GM19099 (cell line): ENCODE data around the gene TAF12.

Source experiments
- POLR2A ChIP-seq: IDR thresholded peaks from 3 replicates; pipeline ENCODE4 v1.6.1; 2011; ENCODE audit warnings: low read depth; ENCODE audit not compliant: insufficient read length; ENCODE audit errors: extremely low read depth

The TAF12 gene

GRCh38 chr1:28642056-28642846 lies 616 bp downstream of the TAF12 start:
- no peak for TF ChIP-seq POLR2A

GRCh38 chr1:28640766-28641165 lies 2.1 kb downstream of the TAF12 start:
- no peak for TF ChIP-seq POLR2A

GRCh38 chr1:28632560-28632959 lies 10.3 kb downstream of the TAF12 start:
- no peak for TF ChIP-seq POLR2A

GRCh38 chr1:28631713-28632112 lies 11.2 kb downstream of the TAF12 start:
- TF ChIP-seq POLR2A, result no peak

- no peak for TF ChIP-seq POLR2A
Measured at GRCh38 chr1:28613175-28613574, 29.7 kb downstream of the TAF12 start.

GRCh38 chr1:28606771-28607170 lies 36.1 kb downstream of the TAF12 start:
- no peak for TF ChIP-seq POLR2A

GRCh38 chr1:28604962-28605361 lies 37.9 kb downstream of the TAF12 start:
- no peak for TF ChIP-seq POLR2A

- TF ChIP-seq POLR2A, result no peak
Measured at GRCh38 chr1:28604411-28604810, 38.5 kb downstream of the TAF12 start.

- no peak for TF ChIP-seq POLR2A
Measured at GRCh38 chr1:28602536-28603439, 40.1 kb downstream of the TAF12 start.

- no peak for TF ChIP-seq POLR2A
Measured at GRCh38 chr1:28601696-28602095, 41.2 kb downstream of the TAF12 start.

GRCh38 chr1:28595412-28596191 lies 47.3 kb downstream of the TAF12 start:
- no peak for TF ChIP-seq POLR2A

GRCh38 chr1:28592321-28593071 lies 50.4 kb downstream of the TAF12 start:
- TF ChIP-seq POLR2A, result peak; percentile 48

GRCh38 chr1:28591708-28592320 lies 51.1 kb downstream of the TAF12 start, which contains the start of gene RAB42:
RAB42 (plus strand) TSS chr1:28592265; CDS start chr1:28592512, 247 bp downstream.
- no peak for TF ChIP-seq POLR2A

- TF ChIP-seq POLR2A, result no peak
Measured at GRCh38 chr1:28582248-28582615, 60.6 kb downstream of the TAF12 start.
